ENCODE measurements around the gene ZNF530.

DNA sequence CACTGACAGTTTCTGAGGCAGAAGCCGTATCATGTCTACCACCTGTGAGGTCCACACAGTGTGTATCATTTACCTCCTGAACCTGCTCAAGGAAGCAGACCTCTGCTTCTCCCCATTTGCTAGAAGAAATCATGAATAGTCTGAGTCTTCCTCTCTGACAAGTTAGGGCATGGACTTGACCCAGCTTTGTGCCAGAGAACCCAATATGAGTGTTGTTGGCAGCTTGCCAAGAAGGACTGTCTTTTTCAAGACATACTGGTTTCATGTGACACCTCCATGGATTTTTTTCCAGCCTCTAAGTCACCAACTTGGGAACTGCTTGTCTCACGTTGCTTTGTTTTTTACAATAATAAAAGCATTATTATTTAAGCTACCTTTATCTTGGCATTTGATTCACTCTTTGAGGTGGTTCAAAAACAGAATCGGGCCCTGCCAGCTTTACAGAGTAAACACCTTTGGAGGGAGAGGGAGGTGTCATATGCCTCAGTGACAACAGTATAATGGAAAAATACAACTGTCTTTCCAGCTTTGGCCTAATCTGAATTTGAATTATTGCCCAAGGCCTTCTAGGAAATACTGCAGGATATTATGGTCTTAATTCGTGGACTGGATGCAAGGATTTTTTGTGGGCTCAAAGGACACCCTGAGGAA lies 42.8 kb downstream of the ZNF530 start:
- TF ChIP-seq, protein P1, sequence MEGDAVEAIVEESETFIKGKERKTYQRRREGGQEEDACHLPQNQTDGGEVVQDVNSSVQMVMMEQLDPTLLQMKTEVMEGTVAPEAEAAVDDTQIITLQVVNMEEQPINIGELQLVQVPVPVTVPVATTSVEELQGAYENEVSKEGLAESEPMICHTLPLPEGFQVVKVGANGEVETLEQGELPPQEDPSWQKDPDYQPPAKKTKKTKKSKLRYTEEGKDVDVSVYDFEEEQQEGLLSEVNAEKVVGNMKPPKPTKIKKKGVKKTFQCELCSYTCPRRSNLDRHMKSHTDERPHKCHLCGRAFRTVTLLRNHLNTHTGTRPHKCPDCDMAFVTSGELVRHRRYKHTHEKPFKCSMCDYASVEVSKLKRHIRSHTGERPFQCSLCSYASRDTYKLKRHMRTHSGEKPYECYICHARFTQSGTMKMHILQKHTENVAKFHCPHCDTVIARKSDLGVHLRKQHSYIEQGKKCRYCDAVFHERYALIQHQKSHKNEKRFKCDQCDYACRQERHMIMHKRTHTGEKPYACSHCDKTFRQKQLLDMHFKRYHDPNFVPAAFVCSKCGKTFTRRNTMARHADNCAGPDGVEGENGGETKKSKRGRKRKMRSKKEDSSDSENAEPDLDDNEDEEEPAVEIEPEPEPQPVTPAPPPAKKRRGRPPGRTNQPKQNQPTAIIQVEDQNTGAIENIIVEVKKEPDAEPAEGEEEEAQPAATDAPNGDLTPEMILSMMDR (conservative IDR thresholded peaks at IDR 0.05), result no peak
- TF ChIP-seq ZFX (IDR thresholded peaks at IDR 0.05), result no peak
